Progenitor cell of endocrine pancreas (in vitro differentiated cells): ENCODE results near the gene DTNB. TPM values are rescaled to one million over a fixed set of nuclear protein-coding genes. Genes with fewer than 3 reads are reported as not detected.

Source experiments
- DNase-seq: peaks from one replicate; pipeline ENCODE4 v3.0.0; 2021; ENCODE audit warnings: low spot score; ENCODE audit not compliant: unreplicated experiment
- H3K27ac Mint-ChIP-seq: 2 replicates; pipeline ENCODE4 v1.8.0; 2021; ENCODE audit warnings: mild to moderate bottlenecking, moderate library complexity, mixed read lengths
- H3K27me3 Mint-ChIP-seq: 2 replicates; pipeline ENCODE4 v1.8.0; 2021; ENCODE audit warnings: mixed read lengths
- H3K36me3 Mint-ChIP-seq: 2 replicates; pipeline ENCODE4 v1.8.0; 2022; ENCODE audit warnings: mixed read lengths; ENCODE audit not compliant: insufficient read depth
- H3K4me1 Mint-ChIP-seq: 2 replicates; pipeline ENCODE4 v1.8.0; 2021; ENCODE audit warnings: low read depth, mixed read lengths
- H3K4me3 Mint-ChIP-seq: 2 replicates; pipeline ENCODE4 v1.8.0; 2021; ENCODE audit warnings: low read depth, mild to moderate bottlenecking, moderate library complexity, mixed read lengths
- H3K9me3 Mint-ChIP-seq: 2 replicates; pipeline ENCODE4 v1.8.0; 2021; ENCODE audit warnings: low read depth, mixed read lengths
- total RNA-seq: library from RNA; stranded (reverse); gene quantifications from 2 replicates; pipeline ENCODE4 v1.2.1, GENCODE V29; 2021
- TF ChIP-seq, protein P1 (sequence below): fragments of 200-600 bp; sonication (generic); IDR thresholded peaks from one replicate; pipeline ENCODE4 v1.5.0; 2021; ENCODE audit warnings: antibody characterized with exemption, mild to moderate bottlenecking; ENCODE audit not compliant: unreplicated experiment

Gene DTNB
- total RNA-seq, 1 donor from 2014 or later, result 29.3 TPM

DNA sequence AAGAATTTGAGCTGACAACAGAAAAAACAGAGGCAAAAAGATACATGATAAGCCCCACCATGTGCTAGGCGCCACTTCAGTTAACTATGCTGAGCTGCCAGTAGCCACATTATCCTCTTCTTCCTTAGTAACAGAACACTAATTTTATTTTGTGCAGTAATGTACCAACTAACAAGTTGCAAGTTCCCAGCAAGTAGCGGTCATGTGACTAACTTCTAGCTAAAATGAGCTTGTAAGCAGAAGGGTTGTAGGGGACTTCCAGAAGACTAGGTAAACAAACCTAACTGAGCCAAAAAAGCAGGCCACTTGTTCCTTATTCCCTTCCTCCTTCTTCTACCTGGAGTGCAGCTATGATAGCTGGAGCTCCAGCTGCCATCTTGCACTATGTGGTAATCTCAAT, 75.5 kb downstream of the DTNB start:
- no peak overlapping the region for H3K4me3 Mint-ChIP-seq
- DNase-seq, result no peak
- peaks cover 5% of the 10 kb centered on the region for H3K36me3 Mint-ChIP-seq
- H3K27ac Mint-ChIP-seq, result no peak overlapping the region
- H3K9me3 Mint-ChIP-seq, result no peaks in the 10 kb centered on the region
- no peaks in the 10 kb centered on the region for H3K27me3 Mint-ChIP-seq
- peaks cover 18% of the 10 kb centered on the region for H3K4me1 Mint-ChIP-seq
- TF ChIP-seq, protein P1, sequence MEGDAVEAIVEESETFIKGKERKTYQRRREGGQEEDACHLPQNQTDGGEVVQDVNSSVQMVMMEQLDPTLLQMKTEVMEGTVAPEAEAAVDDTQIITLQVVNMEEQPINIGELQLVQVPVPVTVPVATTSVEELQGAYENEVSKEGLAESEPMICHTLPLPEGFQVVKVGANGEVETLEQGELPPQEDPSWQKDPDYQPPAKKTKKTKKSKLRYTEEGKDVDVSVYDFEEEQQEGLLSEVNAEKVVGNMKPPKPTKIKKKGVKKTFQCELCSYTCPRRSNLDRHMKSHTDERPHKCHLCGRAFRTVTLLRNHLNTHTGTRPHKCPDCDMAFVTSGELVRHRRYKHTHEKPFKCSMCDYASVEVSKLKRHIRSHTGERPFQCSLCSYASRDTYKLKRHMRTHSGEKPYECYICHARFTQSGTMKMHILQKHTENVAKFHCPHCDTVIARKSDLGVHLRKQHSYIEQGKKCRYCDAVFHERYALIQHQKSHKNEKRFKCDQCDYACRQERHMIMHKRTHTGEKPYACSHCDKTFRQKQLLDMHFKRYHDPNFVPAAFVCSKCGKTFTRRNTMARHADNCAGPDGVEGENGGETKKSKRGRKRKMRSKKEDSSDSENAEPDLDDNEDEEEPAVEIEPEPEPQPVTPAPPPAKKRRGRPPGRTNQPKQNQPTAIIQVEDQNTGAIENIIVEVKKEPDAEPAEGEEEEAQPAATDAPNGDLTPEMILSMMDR, result no peak

DNA sequence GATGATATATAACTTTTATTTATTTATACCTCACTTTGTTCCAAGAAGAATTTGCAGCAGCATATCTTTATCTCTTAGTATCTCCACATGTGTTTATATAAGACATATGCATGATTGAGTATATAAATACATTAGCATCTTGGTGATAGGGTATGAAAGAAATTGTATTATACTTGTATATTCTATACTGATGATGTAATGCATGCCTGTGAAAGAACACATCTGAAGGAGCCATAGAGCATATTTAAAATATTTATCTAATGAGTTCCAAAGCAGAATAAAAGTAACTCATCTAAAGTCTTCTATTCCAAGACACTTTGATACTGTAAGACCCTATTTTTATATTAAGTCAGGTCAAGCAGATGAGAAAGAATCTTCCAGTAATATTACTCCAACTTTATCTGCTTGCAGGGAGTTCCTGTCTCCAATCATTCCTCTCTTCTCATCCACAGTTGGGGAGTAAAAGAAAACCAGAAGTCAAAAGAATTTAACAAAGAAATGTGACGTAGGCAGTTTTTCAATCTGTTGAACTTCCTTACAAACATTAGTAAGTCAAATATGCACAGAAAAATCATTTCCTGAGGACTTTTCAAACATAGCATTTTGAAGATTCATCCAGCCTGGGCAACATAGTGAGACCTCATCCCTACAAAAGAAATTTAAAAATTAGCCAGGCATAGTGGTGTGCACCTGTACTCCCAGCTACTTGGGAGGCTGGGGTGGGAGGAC, 76.7 kb downstream of the DTNB start:
- Mint-ChIP-seq H3K27ac (no peak overlapping the region), H3K4me3 (no peak overlapping the region), H3K36me3 (peaks cover 5% of the 10 kb centered on the region), H3K4me1 (peaks cover 15% of the 10 kb centered on the region), H3K9me3 (no peaks in the 10 kb centered on the region), H3K27me3 (no peaks in the 10 kb centered on the region)
- TF ChIP-seq, protein P1, result no peak
- no peak for DNase-seq

DNA sequence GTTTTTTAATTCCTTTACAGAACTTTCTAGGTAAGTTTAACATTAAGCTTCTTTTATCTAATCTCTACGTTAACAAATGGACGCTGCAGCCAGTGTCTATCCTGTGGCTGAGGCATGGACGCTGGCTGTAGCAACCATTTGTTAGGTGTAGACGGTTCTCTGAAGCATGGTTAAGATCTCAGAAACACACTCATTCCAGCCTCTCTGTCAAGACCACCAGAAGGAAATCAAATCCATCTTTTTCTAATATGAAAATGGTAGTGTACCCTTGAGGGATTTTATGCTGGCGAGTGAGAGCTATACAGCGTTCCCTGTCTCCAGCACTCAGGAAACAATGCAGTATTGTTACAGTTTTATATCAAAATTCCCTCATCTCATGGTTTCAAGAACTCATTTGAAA, 78.0 kb downstream of the DTNB start:
- H3K9me3 Mint-ChIP-seq, result no peaks in the 10 kb centered on the region
- no peak overlapping the region for H3K27ac Mint-ChIP-seq
- no peak for DNase-seq
- peaks cover 14% of the 10 kb centered on the region for H3K4me1 Mint-ChIP-seq
- no peaks in the 10 kb centered on the region for H3K27me3 Mint-ChIP-seq
- H3K36me3 Mint-ChIP-seq, result peaks cover 5% of the 10 kb centered on the region
- TF ChIP-seq, protein P1, result no peak
- H3K4me3 Mint-ChIP-seq, result no peak overlapping the region

DNA sequence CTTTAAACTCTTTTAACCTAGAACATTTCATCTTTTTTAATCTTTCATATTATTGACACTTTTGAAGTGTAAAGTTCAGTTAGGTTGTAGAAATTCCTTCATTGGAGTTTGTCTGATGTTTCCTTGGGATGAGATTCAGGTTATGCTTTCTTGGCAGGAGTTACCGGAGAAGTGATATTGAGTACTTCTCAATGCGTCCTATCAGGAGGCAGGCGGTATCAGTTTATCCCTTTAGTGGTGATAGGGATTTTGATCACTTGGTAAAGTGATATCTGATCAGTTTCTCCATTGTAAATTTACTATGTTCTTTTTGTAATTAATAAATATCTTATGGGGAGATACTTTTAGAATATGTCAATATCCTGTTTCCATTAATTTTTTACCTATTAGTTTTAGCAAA, 78.4 kb downstream of the DTNB start:
- H3K27me3 Mint-ChIP-seq, result no peaks in the 10 kb centered on the region
- peaks cover 14% of the 10 kb centered on the region for H3K4me1 Mint-ChIP-seq
- no peak for DNase-seq
- TF ChIP-seq, protein P1, result no peak
- no peak overlapping the region for H3K27ac Mint-ChIP-seq
- H3K4me3 Mint-ChIP-seq, result no peak overlapping the region
- H3K9me3 Mint-ChIP-seq, result no peaks in the 10 kb centered on the region
- peaks cover 5% of the 10 kb centered on the region for H3K36me3 Mint-ChIP-seq

DNA sequence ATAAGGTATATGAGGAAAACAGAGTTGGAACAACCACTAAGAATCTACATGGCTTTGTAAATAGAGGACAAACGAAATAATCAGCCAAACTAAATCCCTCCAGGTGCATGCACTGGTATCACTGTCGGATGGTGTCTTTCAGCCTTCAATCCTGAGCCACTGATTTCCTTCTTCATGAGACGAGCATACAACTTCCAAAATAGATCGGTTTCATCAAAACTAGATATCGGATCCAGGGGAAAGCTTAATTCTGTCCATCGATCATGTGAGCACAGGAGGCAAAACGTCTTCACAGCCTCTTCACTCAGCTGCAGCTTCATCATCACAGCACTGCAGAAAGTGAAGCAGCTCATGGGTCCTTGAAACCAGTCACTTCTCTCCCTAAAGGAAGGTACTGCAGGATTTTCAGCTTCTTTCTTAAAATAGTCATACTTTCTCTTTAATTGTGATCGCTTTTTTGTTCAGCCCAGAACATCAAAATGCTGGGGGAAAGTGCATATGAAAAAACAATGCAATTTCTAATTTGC, 80.5 kb downstream of the DTNB start:
- Mint-ChIP-seq H3K9me3 (no peaks in the 10 kb centered on the region), H3K4me1 (peaks cover 10% of the 10 kb centered on the region), H3K27ac (no peak overlapping the region), H3K4me3 (no peak overlapping the region), H3K36me3 (peaks cover under 1% of the 10 kb centered on the region), H3K27me3 (no peaks in the 10 kb centered on the region)
- TF ChIP-seq, protein P1, result no peak
- DNase-seq, result no peak
